CD14-positive monocyte (primary cell): Measurements from ENCODE around the gene ACP5. TPM values are rescaled to one million over a fixed set of nuclear protein-coding genes. Genes with fewer than 3 reads are reported as not detected.
A peak's percentile ranks its signal among the peaks of the same experiment; 100 is the strongest.

ENCODE experiments used
- DNase-seq, 3 donors: peaks; one replicate each; pipeline ENCODE4 v3.0.0-alpha.2; 2011 to 2022
- H2AFZ ChIP-seq: 2 replicates; pipeline ENCODE4 v1.6.0; 2012; ENCODE audit warnings: mild to moderate bottlenecking, low read depth, low read length, inconsistent platforms; ENCODE audit not compliant: insufficient read depth, poor library complexity, severe bottlenecking
- H3K27ac ChIP-seq, 2 donors: 1 replicate in 1 of 2; 2 replicates in 1 of 2; pipeline ENCODE4 v1.5.1; 2012 to 2013; ENCODE audit warnings: low read length in 2 of 2, control low read depth in 1 of 2, inconsistent platforms in 1 of 2, low read depth in 1 of 2, mild to moderate bottlenecking in 1 of 2
- H3K27me3 ChIP-seq, 2 donors: one replicate each; pipeline versions ENCODE4 v1.6.0 to v1.6.1; 2011 to 2013; ENCODE audit warnings: low read length in 2 of 2; ENCODE audit not compliant: control insufficient read depth in 2 of 2, insufficient read depth in 2 of 2
- H3K36me3 ChIP-seq, 2 donors: replicated peaks in 1 of 2; 1 replicate in 1 of 2; 2 replicates in 1 of 2; pipeline versions ENCODE4 v1.5.1 to v1.6.1; 2012 to 2013; ENCODE audit warnings: low read length in 2 of 2, control low read depth in 1 of 2, inconsistent platforms in 1 of 2, mild to moderate bottlenecking in 1 of 2; ENCODE audit not compliant: insufficient read depth in 2 of 2, control insufficient read depth in 1 of 2
- H3K4me1 ChIP-seq, 2 donors: 1 replicate in 1 of 2; 2 replicates in 1 of 2; pipeline versions ENCODE4 v1.5.1 to v1.6.1; 2012 to 2013; ENCODE audit warnings: low read length in 2 of 2, control low read depth in 1 of 2, inconsistent platforms in 1 of 2, mild to moderate bottlenecking in 1 of 2, moderate library complexity in 1 of 2; ENCODE audit not compliant: insufficient read depth in 2 of 2, control insufficient read depth in 1 of 2
- H3K4me2 ChIP-seq: replicated peaks from 2 replicates; pipeline ENCODE3; 2012; ENCODE audit warnings: low read length, moderate library complexity, mild to moderate bottlenecking; ENCODE audit not compliant: poor library complexity, severe bottlenecking; ENCODE audit errors: extremely low read depth
- H3K4me3 ChIP-seq, 3 experiments: fragments of 200-600 bp in 1 of 3; sonication (generic) in 1 of 3; replicated peaks in 1 of 3; 1 replicate in 2 of 3; 2 replicates in 1 of 3; pipeline ENCODE4 v1.5.1; 2011 to 2013; ENCODE audit warnings: low read length in 3 of 3, mild to moderate bottlenecking in 3 of 3, control low read depth in 2 of 3, low read depth in 2 of 3, inconsistent platforms in 1 of 3, moderate library complexity in 1 of 3
- H3K79me2 ChIP-seq: 2 replicates; pipeline ENCODE4 v1.6.0; 2012; ENCODE audit warnings: mild to moderate bottlenecking, control low read depth, inconsistent platforms, low read length, moderate library complexity; ENCODE audit not compliant: insufficient read depth
- H3K9ac ChIP-seq: 2 replicates; pipeline ENCODE4 v1.6.0; 2017; ENCODE audit warnings: low read length, mild to moderate bottlenecking; ENCODE audit not compliant: insufficient read depth, poor library complexity, severe bottlenecking
- H3K9me3 ChIP-seq, 2 donors: replicated peaks in 1 of 2; 1 replicate in 1 of 2; 2 replicates in 1 of 2; pipeline versions ENCODE4 v1.5.1 to v1.6.1; 2012 to 2013; ENCODE audit warnings: low read length in 2 of 2, control low read depth in 1 of 2; ENCODE audit not compliant: control insufficient read depth in 1 of 2, insufficient read depth in 1 of 2
- H4K20me1 ChIP-seq: 2 replicates; pipeline ENCODE4 v1.6.0; 2012; ENCODE audit warnings: mild to moderate bottlenecking, low read length, control low read depth, moderate library complexity; ENCODE audit not compliant: insufficient read depth
- H3K27ac Mint-ChIP-seq, 7 donors: one replicate each; pipeline ENCODE4 v1.8.0; 2020; ENCODE audit warnings: mild to moderate bottlenecking in 7 of 7, mixed read lengths in 7 of 7, moderate library complexity in 6 of 7, inconsistent platforms in 2 of 7
- H3K27me3 Mint-ChIP-seq, 3 donors: one replicate each; pipeline ENCODE4 v1.8.0; 2021 to 2022; ENCODE audit warnings: low read depth in 3 of 3, mild to moderate bottlenecking in 3 of 3, mixed read lengths in 3 of 3, moderate library complexity in 3 of 3, inconsistent platforms in 1 of 3
- H3K36me3 Mint-ChIP-seq, 2 donors: one replicate each; pipeline ENCODE4 v1.8.0; 2020; ENCODE audit warnings: mixed read lengths in 2 of 2, inconsistent platforms in 1 of 2, mild to moderate bottlenecking in 1 of 2
- H3K4me1 Mint-ChIP-seq: one replicate; pipeline ENCODE4 v1.8.0; 2020; ENCODE audit warnings: mild to moderate bottlenecking, mixed read lengths
- H3K4me3 Mint-ChIP-seq, 2 donors: one replicate each; pipeline ENCODE4 v1.8.0; 2020; ENCODE audit warnings: mild to moderate bottlenecking in 2 of 2, mixed read lengths in 2 of 2, moderate library complexity in 1 of 2
- H3K9me3 Mint-ChIP-seq, 7 donors: one replicate each; pipeline ENCODE4 v1.8.0; 2020 to 2022; ENCODE audit warnings: mixed read lengths in 7 of 7, mild to moderate bottlenecking in 6 of 7, moderate library complexity in 6 of 7, inconsistent platforms in 2 of 7
- CTCF ChIP-seq: fragments of 200-600 bp; IDR thresholded peaks from one replicate; pipeline ENCODE4 v1.8.0; 2022; ENCODE audit warnings: antibody characterized with exemption, mild to moderate bottlenecking
- WGBS: methylation state at CpG from one replicate; pipeline ENCODE4 v1.1.5; 2013; ENCODE audit warnings: missing lambda C conversion rate; ENCODE audit not compliant: insufficient coverage; 5-methylcytosine and 5-hydroxymethylcytosine counted together
- intact Hi-C, 2 donors: fragments of 100-400 bp; cut with micrococcal nuclease; formaldehyde crosslinking; loops; one replicate each; pipeline versions ENCODE4 v1.15.0 to v1.15.1; 2023
- polyA plus RNA-seq, 3 donors: library from polyadenylated mRNA; depleted of rRNA in 1 of 3; unstranded in 2 of 3; stranded (reverse) in 1 of 3; fragments of 300-500 nt in 2 of 3; fragments of >200 nt in 1 of 3; fragmentation: Illumina TruSeq in 2 of 3; gene quantifications; 1 replicate in 2 of 3; 2 replicates in 1 of 3; pipeline ENCODE4 v1.2.3, GENCODE V29; 2012 to 2021

Gene ACP5
- polyA plus RNA-seq, 3 donors = 20.1 to 58.2 (median 31.2) TPM

GRCh38 chr19:11598746-11599145, 21.3 kb upstream of the ACP5 start:
- H3K36me3 Mint-ChIP-seq = peaks cover 9 to 21% of the 10 kb centered on the region in 2 donors
- peaks cover 1 to 8% (median 2%) of the 10 kb centered on the region in 7 donors for H3K9me3 Mint-ChIP-seq
- H3K27ac Mint-ChIP-seq = peak overlapping the region in 2 of 7 donors; percentile 42 to 78
- H2AFZ ChIP-seq = no peak overlapping the region
- no peaks in the 10 kb centered on the region for H3K9me3 ChIP-seq
- intact Hi-C loops = loop anchor here (5.0 to 10.0 kb wide), 3 partner anchors 39 to 96 kb away; partner anchors contain the start of gene ZNF653 (in 1 of the 2)
- no peaks in the 10 kb centered on the region for H3K27me3 ChIP-seq
- H3K4me1 ChIP-seq = peaks cover 13 to 16% of the 10 kb centered on the region in 2 donors
- no peak overlapping the region for H3K9ac ChIP-seq
- no peak overlapping the region for H3K4me3 Mint-ChIP-seq
- H3K27me3 Mint-ChIP-seq = peaks cover 0 to 2% (median 2%) of the 10 kb centered on the region in 3 donors
- H3K36me3 ChIP-seq = peaks cover 0 to 1% of the 10 kb centered on the region in 2 donors
- no peak overlapping the region for H3K4me2 ChIP-seq
- H3K4me1 Mint-ChIP-seq = peaks cover 22% of the 10 kb centered on the region
- no peak for TF ChIP-seq CTCF
- WGBS = no CpG with 5 or more reads among the region's 2 CpGs
- no peak overlapping the region for H3K4me3 ChIP-seq
- no peak for DNase-seq
- H3K79me2 ChIP-seq = peaks cover 60% of the 10 kb centered on the region
- no peak overlapping the region for H3K27ac ChIP-seq
- peaks cover 24% of the 10 kb centered on the region for H4K20me1 ChIP-seq

GRCh38 chr19:11598103-11598483, 20.6 kb upstream of the ACP5 start:
- Mint-ChIP-seq H3K9me3 (peaks cover 0 to 4% (median 2%) of the 10 kb centered on the region in 7 donors), H3K4me3 (peak overlapping the region; percentile 93 to 95), H3K36me3 (peaks cover 9 to 18% of the 10 kb centered on the region in 2 donors), H3K27ac (peak overlapping the region; percentile 25 to 95 (median 90)), H3K4me1 (peaks cover 22% of the 10 kb centered on the region), H3K27me3 (peaks cover 0 to 2% (median 2%) of the 10 kb centered on the region in 3 donors)
- Histone ChIP-seq H3K9me3 (no peaks in the 10 kb centered on the region), H3K27ac (peak overlapping the region in 1 of 2 donors; percentile 85), H3K4me2 (peak overlapping the region; percentile 98), H2AFZ (peak overlapping the region; percentile 85), H3K79me2 (peaks cover 55% of the 10 kb centered on the region), H4K20me1 (peaks cover 24% of the 10 kb centered on the region), H3K27me3 (no peaks in the 10 kb centered on the region), H3K4me3 (peak overlapping the region; percentile 60 to 93 (median 93)), H3K4me1 (peaks cover 13 to 16% of the 10 kb centered on the region in 2 donors), H3K9ac (peak overlapping the region; percentile 89), H3K36me3 (no peaks in the 10 kb centered on the region)
- WGBS = 73% methylated on average over 6 of the region's 10 CpGs
- intact Hi-C loops = loop anchor here (5.0 to 10.0 kb wide), 3 partner anchors 39 to 97 kb away; partner anchors contain the start of gene ZNF653 (in 1 of the 2)
- DNase-seq = no peak
- no peak for TF ChIP-seq CTCF
